Tibial artery (tissue), 4 donors: ENCODE measurements around the gene THOC6.

Experiments
- DNase-seq, 2 donors: peaks; one replicate each; pipeline ENCODE4 v3.0.0-alpha.2; 2019
- H3K27ac ChIP-seq, 2 donors: fragments of 200-600 bp; sonication (generic) in 1 of 2; 1 replicate in 1 of 2; 2 replicates in 1 of 2; pipeline ENCODE4 v1.5.1; 2018 to 2019; ENCODE audit warnings: mild to moderate bottlenecking in 1 of 2
- H3K27me3 ChIP-seq, 2 donors: fragments of 200-600 bp; sonication (generic) in 1 of 2; one replicate each; pipeline versions ENCODE4 v1.5.1 to v1.6.0; 2016 to 2019
- H3K36me3 ChIP-seq, 3 donors: fragments of 200-600 bp; sonication (generic) in 2 of 3; one replicate each; pipeline ENCODE4 v1.5.1; 2016 to 2019; ENCODE audit warnings: mild to moderate bottlenecking in 2 of 3
- H3K4me1 ChIP-seq, 4 donors: fragments of 200-600 bp; sonication (generic) in 2 of 4; 1 replicate in 3 of 4; 2 replicates in 1 of 4; pipeline ENCODE4 v1.5.1; 2016 to 2019
- H3K4me3 ChIP-seq, 2 donors: fragments of 200-600 bp; sonication (generic) in 1 of 2; 1 replicate in 1 of 2; 2 replicates in 1 of 2; pipeline ENCODE4 v1.5.1; 2018 to 2019; ENCODE audit warnings: mild to moderate bottlenecking in 2 of 2
- H3K9me3 ChIP-seq, 3 donors: fragments of 200-600 bp; sonication (generic) in 1 of 3; one replicate each; pipeline ENCODE4 v1.5.1; 2016 to 2019
- CTCF ChIP-seq, 2 experiments: fragments of 200-600 bp in 1 of 2; fragments of 450-650 bp in 1 of 2; IDR thresholded peaks; one replicate each; pipeline ENCODE4 v1.5.1; 2017 to 2019; ENCODE audit warnings: antibody characterized with exemption in 2 of 2, mild to moderate bottlenecking in 1 of 2, moderate library complexity in 1 of 2
- intact Hi-C: fragments of 100-400 bp; cut with DNase I; formaldehyde crosslinking; loops from one replicate; pipeline ENCODE4 v1.15.0; 2023; ENCODE audit warnings: low total_unique reads

The THOC6 gene

GRCh38 chr16:2987286-2987685 is 36.5 kb upstream of the THOC6 start:
- intact Hi-C loops = no loop called here
- peaks cover 0 to 33% (median 24%) of the 10 kb centered on the region in 4 donors for H3K4me1 ChIP-seq
- no peak overlapping the region for H3K4me3 ChIP-seq
- H3K9me3 ChIP-seq = no peaks in the 10 kb centered on the region
- H3K27ac ChIP-seq = no peak overlapping the region
- no peak for TF ChIP-seq CTCF (IDR thresholded peaks at IDR 0.05)
- no peak for DNase-seq
- H3K36me3 ChIP-seq = no peaks in the 10 kb centered on the region
- H3K27me3 ChIP-seq = peaks cover 0 to 35% of the 10 kb centered on the region in 2 donors

DNA sequence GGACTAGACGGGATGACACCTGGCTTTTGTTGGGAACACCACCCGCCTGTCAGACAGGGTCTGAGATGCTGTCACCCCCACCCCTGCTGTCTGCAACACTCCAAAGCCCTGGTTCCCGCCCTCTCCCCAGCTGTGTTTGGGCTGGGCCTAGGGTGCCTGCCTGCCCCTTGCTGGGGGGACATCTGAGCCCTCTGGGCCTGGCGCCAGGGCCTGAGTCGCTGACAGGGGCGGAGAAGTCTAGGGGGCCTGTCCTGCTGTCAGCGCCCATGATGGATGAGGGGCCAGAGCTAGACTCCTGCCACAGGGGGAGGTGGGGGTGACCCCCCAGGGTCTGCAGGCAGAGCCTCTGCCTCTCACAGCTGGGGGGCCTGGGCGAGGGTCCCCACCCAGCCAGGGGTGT is 36.0 kb upstream of the THOC6 start:
- no peak overlapping the region for H3K4me3 ChIP-seq
- H3K4me1 ChIP-seq = peaks cover 0 to 33% (median 24%) of the 10 kb centered on the region in 4 donors
- DNase-seq = no peak
- no peak for TF ChIP-seq CTCF (IDR thresholded peaks at IDR 0.05)
- no peaks in the 10 kb centered on the region for H3K9me3 ChIP-seq
- intact Hi-C loops = no loop called here
- peaks cover 0 to 35% of the 10 kb centered on the region in 2 donors for H3K27me3 ChIP-seq
- H3K27ac ChIP-seq = no peak overlapping the region
- H3K36me3 ChIP-seq = no peaks in the 10 kb centered on the region

DNA sequence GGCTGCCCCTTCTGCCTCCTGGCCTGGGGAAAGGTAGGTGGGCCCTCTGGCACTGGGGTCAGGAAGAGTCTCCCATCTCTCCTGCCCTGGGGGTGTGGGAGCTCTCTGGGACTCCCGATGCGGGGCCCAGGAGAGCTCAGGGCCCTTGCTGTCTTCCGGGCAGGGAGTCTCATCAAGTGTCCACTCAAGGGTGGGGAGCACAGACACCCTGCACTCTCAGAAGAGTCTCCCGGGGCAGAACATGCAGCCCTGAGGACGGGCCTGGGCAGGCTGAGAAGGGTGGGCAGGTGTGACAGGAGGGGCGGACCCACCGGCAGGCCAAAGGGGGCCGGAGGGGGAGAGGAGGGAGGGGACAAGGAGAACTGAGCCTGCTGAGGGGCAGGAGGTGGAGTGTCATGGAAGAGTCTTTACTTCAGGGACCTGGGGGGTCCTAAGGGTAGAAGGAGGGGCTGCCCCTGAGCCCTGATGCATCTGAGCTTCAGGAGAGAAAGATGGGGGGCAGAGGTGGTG is 35.2 kb upstream of the THOC6 start:
- intact Hi-C loops = no loop called here

DNA sequence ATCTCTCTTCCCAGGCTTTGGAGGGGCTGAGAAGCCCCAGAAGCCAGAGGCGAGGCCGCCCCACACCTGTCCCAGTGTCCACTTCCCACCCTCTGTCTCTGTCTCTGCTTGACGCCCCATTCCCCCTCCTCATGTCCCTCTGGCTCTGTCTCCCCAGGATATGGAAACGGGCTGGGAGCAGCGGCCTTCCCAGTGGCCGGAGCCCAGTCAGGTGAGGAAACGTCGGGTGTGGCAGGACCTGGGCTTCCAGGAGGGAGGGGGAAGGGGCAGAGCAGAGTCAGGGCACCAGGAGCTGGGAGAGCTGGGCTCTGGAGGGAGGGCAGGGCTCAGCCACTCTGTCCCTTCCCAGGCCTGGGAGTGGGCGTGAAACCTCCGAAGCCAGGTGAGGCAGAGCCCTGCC is 32.9 kb upstream of the THOC6 start:
- no peaks in the 10 kb centered on the region for H3K9me3 ChIP-seq
- intact Hi-C loops = no loop called here
- H3K27ac ChIP-seq = no peak overlapping the region
- H3K4me1 ChIP-seq = peaks cover 0 to 6% (median 3%) of the 10 kb centered on the region in 4 donors
- TF ChIP-seq CTCF (IDR thresholded peaks at IDR 0.05) = no peak
- no peak for DNase-seq
- H3K27me3 ChIP-seq = peaks cover 0 to 40% of the 10 kb centered on the region in 2 donors
- no peaks in the 10 kb centered on the region for H3K36me3 ChIP-seq
- no peak overlapping the region for H3K4me3 ChIP-seq

More for the DNA sequence above, 35.2 kb upstream of the THOC6 start:
- Histone ChIP-seq H3K4me3 (no peak overlapping the region), H3K36me3 (no peaks in the 10 kb centered on the region), H3K4me1 (peaks cover 0 to 27% (median 21%) of the 10 kb centered on the region in 4 donors), H3K27me3 (peaks cover 0 to 35% of the 10 kb centered on the region in 2 donors), H3K9me3 (no peaks in the 10 kb centered on the region), H3K27ac (no peak overlapping the region)
- no peak for TF ChIP-seq CTCF (IDR thresholded peaks at IDR 0.05)
- no peak for DNase-seq

- H3K27ac ChIP-seq = no peak overlapping the region
- no peaks in the 10 kb centered on the region for H3K4me1 ChIP-seq
- H3K27me3 ChIP-seq = peaks cover 0 to 47% of the 10 kb centered on the region in 2 donors
- intact Hi-C loops = no loop called here
- no peak overlapping the region for H3K4me3 ChIP-seq
- DNase-seq = no peak
- no peaks in the 10 kb centered on the region for H3K9me3 ChIP-seq
- no peak for TF ChIP-seq CTCF (IDR thresholded peaks at IDR 0.05)
- no peaks in the 10 kb centered on the region for H3K36me3 ChIP-seq
These were observed 32.1 kb upstream of the THOC6 start for GRCh38 chr16:2991566-2992261.
